Body of pancreas (tissue), 4 donors: ENCODE measurements around the gene OR6B2.

Experiments used
- POLR2A ChIP-seq, 3 donors: fragments of 450-650 bp; IDR thresholded peaks; one replicate each; pipeline ENCODE4 v1.6.1; 2016; ENCODE audit warnings: antibody characterized with exemption in 3 of 3, mild to moderate bottlenecking in 2 of 3
- TF ChIP-seq, protein P1 (sequence below), 7 experiments: fragments of 450-650 bp in 4 of 7; fragments of 200-600 bp in 3 of 7; sonication (generic) in 3 of 7; IDR thresholded peaks; one replicate each; pipeline ENCODE4 v1.5.1; 2016 to 2019; ENCODE audit warnings: antibody characterized with exemption in 7 of 7

DNA sequence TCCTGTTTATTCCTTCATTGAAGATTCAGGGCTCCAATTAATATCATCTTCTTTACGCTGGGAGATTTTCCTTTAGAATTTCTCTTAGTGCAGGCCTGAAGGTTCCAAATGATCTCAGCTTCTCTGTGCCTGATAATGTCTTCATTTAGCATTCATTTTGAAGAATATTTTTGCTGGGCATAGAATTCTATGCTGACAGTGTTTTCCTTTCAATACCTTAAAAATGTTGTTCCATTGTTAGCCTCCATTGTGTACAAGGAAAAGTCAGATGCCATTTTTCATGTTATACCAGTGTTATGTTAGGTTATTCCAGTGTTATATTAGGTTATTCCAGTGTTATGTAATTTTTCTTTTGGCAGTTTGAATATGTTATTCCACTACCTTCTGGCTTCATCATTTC is 38.0 kb upstream of the OR6B2 start:
- TF ChIP-seq, protein P1, sequence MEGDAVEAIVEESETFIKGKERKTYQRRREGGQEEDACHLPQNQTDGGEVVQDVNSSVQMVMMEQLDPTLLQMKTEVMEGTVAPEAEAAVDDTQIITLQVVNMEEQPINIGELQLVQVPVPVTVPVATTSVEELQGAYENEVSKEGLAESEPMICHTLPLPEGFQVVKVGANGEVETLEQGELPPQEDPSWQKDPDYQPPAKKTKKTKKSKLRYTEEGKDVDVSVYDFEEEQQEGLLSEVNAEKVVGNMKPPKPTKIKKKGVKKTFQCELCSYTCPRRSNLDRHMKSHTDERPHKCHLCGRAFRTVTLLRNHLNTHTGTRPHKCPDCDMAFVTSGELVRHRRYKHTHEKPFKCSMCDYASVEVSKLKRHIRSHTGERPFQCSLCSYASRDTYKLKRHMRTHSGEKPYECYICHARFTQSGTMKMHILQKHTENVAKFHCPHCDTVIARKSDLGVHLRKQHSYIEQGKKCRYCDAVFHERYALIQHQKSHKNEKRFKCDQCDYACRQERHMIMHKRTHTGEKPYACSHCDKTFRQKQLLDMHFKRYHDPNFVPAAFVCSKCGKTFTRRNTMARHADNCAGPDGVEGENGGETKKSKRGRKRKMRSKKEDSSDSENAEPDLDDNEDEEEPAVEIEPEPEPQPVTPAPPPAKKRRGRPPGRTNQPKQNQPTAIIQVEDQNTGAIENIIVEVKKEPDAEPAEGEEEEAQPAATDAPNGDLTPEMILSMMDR (IDR thresholded peaks at IDR 0.05), result no peak
- no peak for TF ChIP-seq POLR2A (IDR thresholded peaks at IDR 0.05)
